ENCODE measurements around the gene MYOC. TPM values are rescaled to one million over a fixed set of nuclear protein-coding genes. Genes with fewer than 3 reads are reported as not detected.

Gene MYOC
- total RNA-seq, 1 experiment from 2014 or later, result not detected

- Histone ChIP-seq H3K36me3 (ENCODE audit: control insufficient read depth, insufficient read depth, low read length) (no peaks in the 10 kb centered on the region), H3K4me3 (ENCODE audit: low read depth, low read length) (no peak overlapping the region), H3K9me3 (no peaks in the 10 kb centered on the region), H3K27me3 (replicated peaks; ENCODE audit: control insufficient read depth, insufficient read depth, low read length) (no peaks in the 10 kb centered on the region), H3K4me1 (no peaks in the 10 kb centered on the region)
- no peak for TF ChIP-seq CTCF (IDR thresholded peaks at IDR 0.05; ENCODE audit: insufficient read depth in 1 of 2, low read depth in 1 of 2, low read length in 1 of 2, severe bottlenecking in 1 of 2, unreplicated experiment in 1 of 2)
- Mint-ChIP-seq H3K4me3 (ENCODE audit: unreplicated experiment) (no peak overlapping the region), H3K9me3 (ENCODE audit: unreplicated experiment) (no peaks in the 10 kb centered on the region), H3K36me3 (ENCODE audit: insufficient read depth, unreplicated experiment) (no peaks in the 10 kb centered on the region), H3K27ac (ENCODE audit: unreplicated experiment) (no peak overlapping the region), H3K27me3 (ENCODE audit: insufficient read depth, unreplicated experiment) (no peaks in the 10 kb centered on the region), H3K4me1 (ENCODE audit: low read depth, unreplicated experiment) (no peaks in the 10 kb centered on the region)
- ChIA-PET CTCF (no interaction called here), POLR2A (no interaction called here)
- intact Hi-C loops (cut with micrococcal nuclease; ENCODE audit: unreplicated experiment), result no loop called here
- BruUV-seq (replicated peaks), result no TSS peak
- DNase-seq, result peak in 1 of 2 experiments; percentile 21
Observed at GRCh38 chr1:171636141-171636540, 16.3 kb downstream of the MYOC start.

- TF ChIP-seq CTCF (IDR thresholded peaks at IDR 0.05; ENCODE audit: insufficient read depth in 1 of 2, low read depth in 1 of 2, low read length in 1 of 2, severe bottlenecking in 1 of 2, unreplicated experiment in 1 of 2), result no peak
- Mint-ChIP-seq H3K9me3 (ENCODE audit: unreplicated experiment) (no peaks in the 10 kb centered on the region), H3K4me1 (ENCODE audit: low read depth, unreplicated experiment) (no peaks in the 10 kb centered on the region), H3K27ac (ENCODE audit: unreplicated experiment) (no peak overlapping the region), H3K4me3 (ENCODE audit: unreplicated experiment) (no peak overlapping the region), H3K27me3 (ENCODE audit: insufficient read depth, unreplicated experiment) (no peaks in the 10 kb centered on the region), H3K36me3 (ENCODE audit: insufficient read depth, unreplicated experiment) (no peaks in the 10 kb centered on the region)
- H3K27me3 ChIP-seq (replicated peaks; ENCODE audit: control insufficient read depth, insufficient read depth, low read length), result no peaks in the 10 kb centered on the region
- H3K36me3 ChIP-seq (ENCODE audit: control insufficient read depth, insufficient read depth, low read length), result no peaks in the 10 kb centered on the region
- no peaks in the 10 kb centered on the region for H3K9me3 ChIP-seq
- ChIA-PET POLR2A (no interaction called here), CTCF (no interaction called here)
- H3K4me3 ChIP-seq (ENCODE audit: low read depth, low read length), result no peak overlapping the region
- no TSS peak for BruUV-seq (replicated peaks)
- intact Hi-C loops (cut with micrococcal nuclease; ENCODE audit: unreplicated experiment), result no loop called here
- DNase-seq, result no peak
- H3K4me1 ChIP-seq, result no peaks in the 10 kb centered on the region
Observed at GRCh38 chr1:171635661-171636060, 16.8 kb downstream of the MYOC start.

GRCh38 chr1:171628225-171628624 lies 24.3 kb downstream of the MYOC start:
- Mint-ChIP-seq H3K9me3 (ENCODE audit: unreplicated experiment) (no peaks in the 10 kb centered on the region), H3K27me3 (ENCODE audit: insufficient read depth, unreplicated experiment) (no peaks in the 10 kb centered on the region), H3K4me3 (ENCODE audit: unreplicated experiment) (no peak overlapping the region), H3K27ac (ENCODE audit: unreplicated experiment) (no peak overlapping the region), H3K4me1 (ENCODE audit: low read depth, unreplicated experiment) (no peaks in the 10 kb centered on the region), H3K36me3 (ENCODE audit: insufficient read depth, unreplicated experiment) (no peaks in the 10 kb centered on the region)
- H3K27me3 ChIP-seq (replicated peaks; ENCODE audit: control insufficient read depth, insufficient read depth, low read length), result no peaks in the 10 kb centered on the region
- H3K9me3 ChIP-seq, result no peaks in the 10 kb centered on the region
- no TSS peak for BruUV-seq (replicated peaks)
- H3K36me3 ChIP-seq (ENCODE audit: control insufficient read depth, insufficient read depth, low read length), result no peaks in the 10 kb centered on the region
- TF ChIP-seq CTCF (IDR thresholded peaks at IDR 0.05; ENCODE audit: insufficient read depth in 1 of 2, low read depth in 1 of 2, low read length in 1 of 2, severe bottlenecking in 1 of 2, unreplicated experiment in 1 of 2), result no peak
- no peak for DNase-seq
- POLR2A ChIA-PET, result no interaction called here
- no peaks in the 10 kb centered on the region for H3K4me1 ChIP-seq
- no peak overlapping the region for H3K4me3 ChIP-seq (ENCODE audit: low read depth, low read length)
- CTCF ChIA-PET, result no interaction called here
- intact Hi-C loops (cut with micrococcal nuclease; ENCODE audit: unreplicated experiment), result no loop called here

Data from Caco-2 (cell line).